Measurements from ENCODE around the gene NPPB. TPM values are rescaled to one million over a fixed set of nuclear protein-coding genes. Genes with fewer than 3 reads are reported as not detected.

NPPB gene
- total RNA-seq, 1 donor from 2014 or later: not detected

GRCh38 chr1:11858968-11859871, 475 bp upstream of the NPPB start:
- intact Hi-C loops (cut with micrococcal nuclease): loop anchor here (1.0 kb wide), 1 partner anchor 14 kb away; no protein-coding TSS in a partner anchor

- intact Hi-C loops (cut with micrococcal nuclease): no loop called here
Measured at GRCh38 chr1:11858158-11858557, 587 bp downstream of the NPPB start.

DNA sequence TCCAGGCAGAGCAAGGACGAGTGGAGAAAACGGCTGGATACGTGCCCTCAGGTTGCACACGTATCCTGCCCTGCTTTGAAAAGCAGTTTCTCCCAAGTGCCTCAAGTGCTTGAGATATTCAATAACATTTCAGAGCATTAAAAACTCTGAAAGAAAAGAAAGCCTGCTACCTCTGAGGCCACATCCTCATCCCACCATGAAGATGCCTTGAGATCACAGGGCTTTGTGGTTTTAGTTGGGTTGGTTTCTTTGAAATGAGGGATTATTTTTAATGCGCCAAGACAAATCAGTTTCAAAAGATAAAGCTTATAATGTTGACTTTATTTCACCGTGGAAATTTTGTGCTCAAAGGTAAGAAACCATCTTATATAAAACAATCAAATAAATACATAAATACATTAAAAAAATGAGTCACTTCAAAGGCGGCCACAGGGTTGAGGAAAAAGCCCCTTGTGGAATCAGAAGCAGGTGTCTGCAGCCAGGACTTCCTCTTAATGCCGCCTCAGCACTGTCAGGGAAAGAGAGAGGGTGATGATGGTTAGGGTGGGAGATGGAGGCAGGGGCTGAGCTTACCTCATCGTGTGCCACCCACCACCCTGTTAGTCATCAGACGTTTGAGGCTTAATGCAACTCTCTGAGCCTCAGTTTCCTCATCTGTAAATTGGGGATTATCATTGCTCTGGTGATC, 1.4 kb downstream of the NPPB start:
- intact Hi-C loops (cut with micrococcal nuclease): no loop called here

DNA sequence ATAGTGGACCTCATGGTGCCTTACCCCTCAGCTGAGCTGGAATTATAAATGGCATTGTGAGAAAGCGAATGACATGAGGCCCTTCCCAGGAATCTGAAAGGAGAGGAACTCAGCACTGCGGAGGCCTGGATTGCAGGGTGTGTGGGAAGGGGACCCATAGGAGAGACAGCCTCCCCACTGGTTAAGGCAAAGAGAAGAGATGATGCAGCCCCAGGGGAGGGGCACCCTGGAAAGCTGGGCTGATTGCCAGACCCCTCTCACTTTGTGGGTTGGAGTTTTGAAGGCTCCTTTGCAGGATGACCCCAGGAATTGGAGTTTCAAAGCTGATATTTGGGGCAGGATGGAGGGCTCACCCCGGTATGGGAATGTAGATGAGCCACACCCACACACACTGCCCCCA, 2.0 kb downstream of the NPPB start:
- intact Hi-C loops (cut with micrococcal nuclease): no loop called here

DNA sequence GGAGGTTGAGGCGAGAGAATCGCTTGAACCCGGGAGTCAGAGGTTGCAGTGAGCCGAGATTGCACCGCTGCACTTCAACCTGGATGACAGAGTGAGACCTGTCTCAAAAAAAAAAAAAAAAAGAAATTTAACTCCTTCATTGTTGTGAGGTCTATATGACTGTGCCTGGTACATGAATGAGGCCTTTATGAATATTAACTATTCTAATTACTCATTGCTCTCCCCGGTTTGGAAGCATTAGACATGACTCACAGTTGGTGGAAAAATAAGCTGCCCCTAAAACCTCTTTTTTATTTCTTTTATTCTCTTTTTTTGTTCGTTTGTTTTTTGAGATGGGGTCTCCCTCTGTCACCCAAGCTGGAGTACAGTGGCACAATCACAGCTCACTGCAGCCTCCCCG, 3.3 kb downstream of the NPPB start:
- intact Hi-C loops (cut with micrococcal nuclease): no loop called here

DNA sequence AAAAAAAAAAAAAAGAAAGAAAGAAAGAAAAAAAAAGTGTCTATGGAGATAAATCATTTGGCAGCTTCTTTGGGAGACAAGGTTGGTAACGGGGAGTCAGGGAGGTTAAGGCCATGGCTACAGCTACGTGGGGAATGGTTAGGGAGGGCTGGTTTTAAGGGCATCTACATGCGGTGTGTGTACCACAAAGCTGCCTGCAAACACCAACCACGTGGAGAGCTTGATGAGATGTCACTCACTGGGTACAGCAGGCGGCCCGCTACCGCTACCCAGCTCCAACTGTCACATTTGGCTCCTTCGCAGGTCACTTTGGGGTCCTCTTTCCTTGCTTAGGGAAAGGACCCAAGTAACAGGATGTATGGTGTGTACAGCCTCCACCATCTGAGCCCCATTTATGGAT, 4.2 kb downstream of the NPPB start:
- intact Hi-C loops (cut with micrococcal nuclease): no loop called here

GRCh38 chr1:11851180-11851579, 7.6 kb downstream of the NPPB start:
- intact Hi-C loops (cut with micrococcal nuclease): no loop called here

DNA sequence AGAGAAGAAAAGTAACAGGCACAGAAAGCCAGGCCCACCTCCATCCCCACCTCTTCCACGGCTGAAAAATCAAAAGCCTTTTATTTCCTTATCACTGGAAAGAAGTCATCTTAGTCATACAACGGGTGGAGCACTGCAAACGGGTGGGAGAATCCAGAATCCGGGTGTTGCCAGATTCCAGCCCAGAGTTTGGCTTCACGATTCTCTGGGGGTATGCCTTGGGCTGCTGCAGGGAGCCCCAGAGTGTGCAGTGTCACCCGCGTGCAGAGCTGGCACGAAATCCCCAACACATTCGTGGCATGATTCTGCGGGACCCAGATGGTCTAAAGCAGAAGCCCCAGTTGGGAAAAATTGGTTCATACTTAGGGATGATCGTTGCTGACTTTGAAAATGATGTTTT, 8.6 kb downstream of the NPPB start:
- intact Hi-C loops (cut with micrococcal nuclease): no loop called here

DNA sequence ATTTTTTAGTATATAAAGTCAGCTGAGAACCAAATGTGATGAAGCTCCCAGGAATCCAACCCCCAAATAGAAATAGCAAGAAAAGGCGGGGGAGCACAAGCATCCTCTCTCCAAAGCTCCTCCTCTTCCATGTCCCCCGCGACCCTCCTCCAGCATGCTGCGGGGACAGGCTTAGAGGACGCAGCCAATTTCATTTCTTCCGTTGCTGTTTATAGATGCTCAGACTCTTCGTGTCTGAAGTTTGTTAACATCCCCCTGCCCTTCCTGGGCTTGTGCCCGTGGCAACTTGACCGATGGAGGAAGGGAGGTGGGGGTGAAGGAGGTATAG, 10.4 kb downstream of the NPPB start:
- intact Hi-C loops (cut with micrococcal nuclease): no loop called here

DNA sequence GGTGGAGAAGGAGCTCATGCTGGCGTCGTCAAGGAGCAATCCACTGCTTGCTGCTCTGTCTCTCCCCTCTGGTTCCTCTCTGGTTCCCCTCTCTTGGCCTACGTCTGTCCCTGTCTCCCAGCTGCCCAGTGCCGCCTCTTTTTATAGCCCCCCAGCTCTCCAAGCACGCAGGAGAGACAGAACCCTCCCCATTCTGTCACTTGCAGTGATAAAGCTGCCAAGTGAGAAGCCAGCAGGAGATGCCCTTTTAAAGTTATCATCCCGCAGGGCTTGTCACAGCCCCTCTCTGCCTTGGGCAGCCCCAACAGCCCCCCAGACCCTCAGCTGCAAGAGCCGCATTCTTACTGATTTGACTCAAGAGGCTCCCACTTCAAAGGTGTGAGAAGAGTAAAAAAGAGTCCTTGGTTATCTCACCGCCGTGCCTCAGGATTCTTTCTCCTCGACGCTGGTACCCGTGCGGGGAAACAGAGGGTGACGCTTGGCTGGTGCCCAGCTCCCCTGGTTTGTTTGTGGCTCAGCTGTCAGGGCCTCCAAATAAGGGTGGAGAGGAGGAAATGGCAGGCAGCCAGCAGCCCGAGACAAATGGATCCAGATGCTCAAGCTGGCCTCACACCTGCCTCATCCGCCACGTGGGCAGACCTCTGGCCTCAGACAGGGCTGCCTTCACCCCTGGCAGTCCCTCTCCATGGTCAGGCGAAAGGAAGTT, 10.9 kb downstream of the NPPB start, which contains the start of gene NPPA:
TSS of gene NPPA (minus strand) at position 117 of the 706 bp plus-strand sequence. CDS start at position 18, 99 bp downstream.
- intact Hi-C loops (cut with micrococcal nuclease): no loop called here

- intact Hi-C loops (cut with micrococcal nuclease): loop anchor here (1.0 kb wide), 1 partner anchor 14 kb away; no protein-coding TSS in a partner anchor
Measured at GRCh38 chr1:11845641-11846335, 13.0 kb downstream of the NPPB start.

GRCh38 chr1:11842154-11843041, 16.3 kb downstream of the NPPB start:
- intact Hi-C loops (cut with micrococcal nuclease): no loop called here

DNA sequence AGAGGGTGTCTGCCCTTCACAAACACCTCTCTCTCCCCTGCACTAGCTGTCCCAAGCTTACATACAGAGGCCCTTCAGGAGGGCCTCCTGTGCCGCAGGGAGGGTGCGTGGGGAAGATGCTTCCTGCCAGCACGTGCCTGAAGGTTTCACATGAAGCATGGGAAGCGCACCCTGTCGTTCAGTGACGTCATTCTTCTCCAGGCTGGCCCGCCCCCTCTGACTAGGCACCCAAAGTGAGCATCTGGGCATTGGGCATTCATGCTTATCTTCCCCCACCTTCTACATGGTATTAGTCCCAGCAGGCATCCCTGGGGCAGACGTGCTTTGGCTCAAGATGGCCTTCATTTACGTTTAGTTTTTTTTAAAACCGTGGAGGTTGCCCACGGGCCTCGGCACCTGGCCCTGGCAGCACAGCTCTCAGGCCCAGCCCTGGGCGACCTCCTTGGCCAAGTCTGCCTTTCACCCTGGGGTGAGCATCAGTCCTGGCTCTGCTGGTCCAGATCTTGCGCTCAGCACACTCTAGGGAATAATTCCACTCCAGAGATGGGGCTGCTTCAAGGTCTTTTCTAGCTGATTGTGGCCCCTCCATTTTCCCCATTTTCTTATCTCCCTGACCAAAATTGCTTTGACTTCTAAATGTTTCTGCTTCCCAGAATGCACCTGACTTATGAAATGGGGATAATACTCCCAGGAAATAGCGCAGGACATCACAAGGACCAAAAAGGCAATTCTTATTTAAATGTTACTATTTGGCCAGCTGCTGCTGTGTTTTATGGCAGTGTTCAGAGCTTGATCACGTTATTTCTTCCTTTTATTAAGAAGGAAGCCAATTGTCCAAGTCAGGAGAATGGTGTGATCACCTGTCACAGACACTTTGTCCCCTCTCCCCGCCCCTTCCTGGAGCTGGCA, 17.2 kb downstream of the NPPB start:
- intact Hi-C loops (cut with micrococcal nuclease): no loop called here

- intact Hi-C loops (cut with micrococcal nuclease): loop anchor here (5.0 kb wide), 1 partner anchor 437 kb away; no protein-coding TSS in a partner anchor
Measured at GRCh38 chr1:11839727-11840705, 18.7 kb downstream of the NPPB start.

DNA sequence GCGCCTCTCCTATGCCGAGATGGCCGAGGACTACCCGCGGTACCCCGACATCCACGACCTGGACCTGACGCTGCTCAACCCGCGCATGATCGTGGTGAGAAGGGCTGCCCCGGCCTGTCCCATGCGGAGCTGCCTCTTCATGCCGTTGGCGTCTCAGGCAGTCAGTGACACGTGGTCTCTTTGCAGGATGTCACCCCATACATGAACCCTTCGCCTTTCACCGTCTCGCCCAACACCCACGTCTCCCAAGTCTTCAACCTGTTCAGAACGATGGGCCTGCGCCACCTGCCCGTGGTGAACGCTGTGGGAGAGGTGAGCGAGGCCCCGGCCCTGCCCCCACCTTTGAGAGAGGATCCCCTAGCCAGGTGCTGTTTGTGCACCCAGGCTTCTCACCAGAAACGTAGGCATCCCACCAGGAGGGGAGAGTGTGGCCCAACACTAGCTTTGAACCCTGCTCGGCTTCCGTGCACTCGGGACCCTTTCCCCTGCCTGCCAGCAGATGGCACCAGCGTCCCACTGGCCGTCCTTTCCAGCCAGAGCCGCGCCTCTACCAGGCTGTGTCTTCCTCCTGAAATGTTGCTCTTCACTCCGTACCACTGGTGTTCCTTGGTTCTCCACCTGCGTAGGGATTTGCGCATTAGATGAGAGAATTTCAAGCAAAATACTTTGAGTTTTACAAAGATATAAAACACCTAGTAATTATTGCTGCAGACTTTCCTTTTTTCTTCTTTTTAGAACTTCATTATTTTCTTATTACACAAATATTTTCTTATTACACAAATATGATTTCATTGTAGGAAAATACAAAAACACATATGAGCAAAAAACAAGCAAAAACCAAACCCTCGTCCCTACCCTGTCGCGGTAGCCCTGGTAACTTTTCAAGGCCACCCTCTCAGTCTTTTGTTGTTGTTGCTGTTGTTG, 20.1 kb downstream of the NPPB start:
- intact Hi-C loops (cut with micrococcal nuclease): loop anchor here (1.0 to 5.0 kb wide), 4 partner anchors 56 to 439 kb away; no protein-coding TSS in a partner anchor

DNA sequence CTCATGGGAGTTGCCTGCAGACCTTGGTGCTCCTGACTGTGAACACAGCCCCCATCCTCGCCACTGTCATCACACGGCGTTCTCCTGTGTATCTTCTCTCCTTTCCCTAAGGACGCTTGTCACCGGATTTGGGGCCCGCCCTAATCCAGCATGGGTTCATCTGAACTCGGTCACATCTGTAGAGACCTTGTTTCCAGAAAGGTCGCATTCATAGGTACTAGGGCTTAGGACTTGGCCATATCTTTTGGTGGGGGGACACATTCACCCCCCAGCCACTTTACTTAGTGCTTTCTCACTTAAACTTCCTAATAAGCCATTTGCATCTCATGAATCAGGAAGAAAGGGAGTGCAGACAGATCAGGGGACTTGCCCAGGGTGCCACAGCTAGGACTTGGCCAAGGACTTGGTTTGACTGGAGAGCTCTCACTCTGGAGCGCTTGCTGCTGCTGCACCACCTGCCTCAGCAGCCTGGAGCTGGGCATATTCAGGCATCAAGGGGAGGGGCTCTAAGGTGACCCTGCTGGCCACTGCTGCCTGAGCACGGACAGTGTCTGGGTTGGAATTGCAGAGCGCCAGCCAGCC, 20.9 kb downstream of the NPPB start:
- intact Hi-C loops (cut with micrococcal nuclease): loop anchor here (1.0 to 5.0 kb wide), 4 partner anchors 56 to 439 kb away; no protein-coding TSS in a partner anchor

Data from T-helper 1 cell treated with Interleukin-12 subunit alpha and Interleukin-12 subunit beta and Interleukin-4 antibody, amounts not matched to agents 30 ng/mL and 1 ng/mL, for 36 hours (primary cell).